NCI-H2029 (cell line): ENCODE measurements around the gene SOS2.
"Not testable (repeated sequence)": the region's sequence is repeated elsewhere in the genome, so short reads cannot be mapped to it uniquely, and the experiment has no call there.

ENCODE experiments used
- DNase-seq: peaks from one replicate; lab custom pipeline; 2025; lab: John Stamatoyannopoulos, UW

The SOS2 gene

DNA sequence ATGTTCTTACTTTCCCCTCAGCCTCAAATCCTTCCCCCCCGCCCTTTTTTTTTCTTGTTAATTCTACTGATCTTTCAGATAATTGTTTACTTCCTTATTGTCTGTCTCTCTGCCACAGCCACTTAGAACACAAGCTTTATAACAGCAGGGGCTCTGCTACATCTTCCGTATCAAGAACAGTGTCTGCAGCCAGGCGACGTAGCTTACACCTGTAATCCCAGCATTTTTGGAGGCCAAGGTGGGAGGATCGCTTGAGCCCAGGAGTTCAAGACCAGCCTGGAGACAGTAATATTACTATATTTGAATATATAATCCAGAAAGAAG is 5.4 kb downstream of the SOS2 start:
- DNase-seq: peak; percentile 14

DNA sequence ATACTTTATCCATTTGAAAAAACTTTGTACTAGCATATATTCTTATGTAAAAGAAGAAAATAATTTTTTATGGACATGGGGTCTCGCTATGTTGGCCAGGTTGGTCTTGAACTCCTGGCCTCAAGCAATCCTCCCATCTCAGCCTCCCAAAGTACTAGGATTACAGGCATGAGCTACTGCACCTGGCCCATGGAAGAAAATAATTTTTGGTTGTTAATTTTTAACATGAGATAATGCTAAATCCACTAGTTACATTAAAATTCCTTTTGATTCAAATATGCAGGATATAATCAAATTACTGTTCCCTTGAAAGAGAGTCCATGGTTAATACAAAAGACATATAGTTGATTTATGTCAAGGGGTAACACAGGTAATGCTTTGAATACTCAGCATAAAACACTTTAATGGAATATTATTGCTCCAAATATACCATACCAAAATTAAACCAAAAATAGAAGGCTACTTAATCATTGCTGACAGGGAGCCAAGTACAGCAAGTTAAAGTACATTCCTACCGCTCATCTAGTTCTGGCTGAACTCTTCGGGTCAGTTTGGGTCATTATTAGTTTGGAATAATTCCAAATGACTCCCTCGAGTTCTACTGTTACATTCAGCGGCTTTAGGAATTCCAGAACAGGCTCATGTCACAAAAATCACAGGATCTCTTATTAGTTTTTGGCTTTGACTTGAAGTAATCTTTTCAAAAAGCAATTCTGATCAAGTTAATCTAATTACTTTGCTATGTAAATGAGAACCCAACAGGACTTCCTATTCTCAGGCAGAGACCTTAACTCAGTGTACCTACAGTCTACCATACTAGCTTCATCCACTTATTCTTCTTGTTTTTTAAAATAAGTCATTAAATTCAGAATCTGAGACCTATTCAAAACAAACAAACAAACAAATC is 6.1 kb downstream of the SOS2 start:
- no peak for DNase-seq

DNA sequence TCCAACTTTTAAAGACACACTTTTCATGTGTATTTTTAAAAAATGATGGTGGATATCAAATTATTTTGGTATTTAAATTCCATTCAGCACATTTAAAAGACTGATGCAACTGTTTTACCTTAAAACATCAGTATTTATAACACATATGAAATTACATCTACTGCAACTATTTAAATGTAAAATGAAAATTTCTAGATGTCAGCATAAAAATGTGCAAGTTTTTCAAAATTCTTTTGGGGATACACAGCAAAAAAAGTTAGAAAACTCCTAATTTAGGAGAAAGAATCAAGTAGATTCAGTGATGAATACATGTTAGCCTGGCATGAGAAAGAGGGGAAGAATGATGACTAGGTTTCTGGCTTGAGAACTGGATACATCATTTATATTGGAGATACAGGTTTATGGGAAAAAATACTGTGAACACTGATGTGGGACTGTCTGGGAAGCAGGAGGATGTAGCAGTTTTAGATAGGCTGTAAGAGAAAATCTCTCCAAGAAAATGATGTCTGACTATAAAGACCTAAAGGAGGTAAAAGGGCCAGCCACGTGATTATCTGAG is 9.2 kb downstream of the SOS2 start:
- no peak for DNase-seq

DNA sequence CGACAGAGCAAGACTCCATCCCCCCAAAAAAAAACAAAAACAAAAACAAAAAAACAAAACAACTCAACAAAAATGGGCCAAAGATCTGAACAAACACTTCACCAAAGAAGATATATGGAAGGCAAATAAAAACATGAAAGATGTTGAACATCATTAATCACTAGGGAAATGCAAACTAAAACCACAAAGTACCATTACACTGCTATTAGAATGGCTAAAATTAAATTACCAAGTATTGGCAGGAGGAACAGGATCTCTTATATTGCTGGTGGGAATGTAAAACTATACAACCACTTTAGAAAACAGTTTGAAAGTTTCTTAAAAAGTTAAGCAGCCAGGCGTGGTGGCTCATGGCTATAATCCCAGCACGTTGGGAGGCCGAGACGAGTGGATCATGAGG is 12.9 kb downstream of the SOS2 start:
- DNase-seq: no peak

DNA sequence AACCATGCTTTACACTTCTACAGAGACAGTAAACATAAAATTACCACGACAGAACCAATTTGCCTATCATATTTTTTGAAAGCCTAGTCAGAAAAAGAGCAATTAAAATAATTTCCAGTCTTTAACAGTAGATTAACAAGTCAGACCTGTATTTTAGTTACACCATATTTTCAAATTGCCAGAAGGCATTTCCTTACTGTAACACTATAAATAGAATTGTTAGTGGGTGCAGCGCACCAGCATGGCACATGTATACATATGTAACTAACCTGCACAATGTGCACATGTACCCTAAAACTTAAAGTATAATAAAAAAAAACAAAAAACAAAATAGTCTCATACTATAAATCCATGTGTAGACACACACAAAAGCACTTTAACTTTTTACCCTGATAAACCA is 16.0 kb downstream of the SOS2 start:
- DNase-seq: no peak

DNA sequence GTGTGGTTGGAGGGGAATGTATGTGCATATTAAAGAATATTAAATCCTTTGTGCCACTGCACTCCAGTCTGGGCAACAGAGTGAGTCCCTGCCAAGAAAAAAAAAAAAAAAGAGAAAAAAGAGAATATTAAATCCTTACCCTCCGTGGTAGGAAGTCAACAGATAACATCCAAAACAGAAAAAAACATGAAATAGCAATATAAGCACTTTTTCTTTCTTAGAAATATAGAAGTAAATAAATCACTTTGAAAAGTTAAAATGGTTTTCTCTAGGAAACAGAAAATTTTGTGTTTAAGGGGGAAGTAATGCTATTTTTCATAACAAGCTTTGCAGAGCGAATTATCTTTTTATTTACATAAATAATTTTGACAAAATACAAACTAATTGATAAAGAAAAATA is 17.6 kb downstream of the SOS2 start:
- DNase-seq: no peak

DNA sequence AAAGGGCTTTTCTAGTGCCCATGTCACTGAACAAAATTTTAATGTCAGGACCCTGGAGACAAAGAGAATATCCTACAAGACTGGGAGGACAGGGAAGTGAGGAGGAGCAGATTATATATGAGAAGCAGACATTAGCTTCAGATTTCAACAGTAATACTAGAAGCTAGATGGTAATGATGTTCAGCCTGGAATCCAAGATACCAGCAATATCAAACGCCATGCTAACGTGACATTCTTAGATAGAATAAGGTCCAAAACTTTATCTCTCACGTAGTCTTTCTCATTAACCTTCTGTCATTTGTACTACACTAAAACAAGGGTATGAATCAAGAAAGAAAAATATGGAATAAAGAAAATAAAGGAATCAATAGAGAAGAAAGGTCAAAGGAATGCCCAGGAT is 18.7 kb downstream of the SOS2 start:
- DNase-seq: no peak

DNA sequence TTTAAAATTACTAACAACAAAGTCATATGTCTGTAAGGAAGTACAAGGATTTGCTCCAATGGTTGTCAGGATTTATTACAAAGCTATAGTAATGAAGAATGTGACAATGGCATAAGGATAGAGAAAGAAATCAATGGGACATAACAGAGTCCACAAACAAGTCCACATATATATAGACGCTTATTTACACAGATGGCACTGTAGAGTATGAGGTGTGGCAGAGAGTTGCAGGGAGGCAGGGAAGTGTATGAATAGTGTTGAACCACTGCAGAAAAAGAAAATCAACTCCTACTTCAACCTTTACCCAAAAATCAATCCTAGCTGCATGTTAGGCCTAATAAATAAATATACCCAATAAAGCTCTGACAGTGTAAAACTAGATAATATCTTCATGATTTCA is 21.3 kb downstream of the SOS2 start:
- no peak for DNase-seq

DNA sequence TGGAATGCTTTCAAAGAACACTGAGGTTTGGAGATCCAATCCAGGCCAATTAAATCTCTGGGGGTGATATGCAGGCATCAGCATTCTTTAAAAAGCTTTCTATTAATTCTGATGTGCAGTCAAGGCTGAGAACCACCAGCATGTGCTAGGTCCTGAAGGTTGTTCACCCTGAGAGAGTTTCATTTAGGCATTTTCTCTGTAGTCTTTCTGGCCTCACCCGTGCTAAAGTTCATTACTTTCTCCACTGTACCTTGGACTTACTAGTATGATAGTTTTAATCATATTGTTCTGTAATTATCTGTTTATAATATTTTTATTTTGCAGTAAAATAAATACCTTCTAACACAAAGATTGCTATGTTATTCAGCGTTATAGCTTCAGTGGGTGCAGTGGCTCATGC is 32.9 kb downstream of the SOS2 start:
- DNase-seq: no peak

DNA sequence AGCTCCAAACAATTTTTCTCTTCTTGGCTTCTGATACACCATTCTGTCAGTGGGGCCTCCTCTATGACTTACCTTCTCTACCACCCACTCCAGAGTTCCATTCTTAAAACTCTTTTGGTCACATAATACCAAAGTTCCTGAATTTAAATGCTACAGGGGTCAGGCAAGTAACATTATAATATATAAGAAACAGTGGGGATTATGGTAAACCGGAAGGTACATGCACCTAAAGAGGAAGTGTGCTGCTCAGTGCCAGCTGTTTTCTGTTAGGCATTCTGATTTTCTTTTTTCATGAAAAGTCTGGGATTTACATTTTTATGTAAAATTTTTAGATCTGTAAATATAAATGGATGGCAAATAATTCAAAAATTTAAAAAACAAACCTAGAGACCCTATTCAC is 39.9 kb downstream of the SOS2 start:
- no peak for DNase-seq

DNA sequence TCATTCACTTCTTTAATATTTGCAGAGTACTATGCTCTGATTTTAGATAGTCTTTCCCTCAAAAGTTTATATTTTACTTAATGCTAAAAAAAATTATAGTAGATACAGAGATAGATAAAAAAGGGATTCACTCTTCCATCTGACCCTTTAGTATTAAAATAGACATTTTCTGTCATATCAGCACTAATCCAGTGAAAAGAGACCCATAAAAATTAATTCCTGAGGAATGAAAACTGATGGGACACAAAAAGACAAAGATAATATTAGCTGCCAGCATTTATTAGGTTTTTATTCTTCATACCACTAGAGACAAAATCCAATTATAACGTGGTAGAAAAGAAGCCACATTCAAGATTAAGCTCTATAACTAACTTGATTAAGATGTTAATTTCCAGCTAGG is 45.3 kb downstream of the SOS2 start:
- no peak for DNase-seq

DNA sequence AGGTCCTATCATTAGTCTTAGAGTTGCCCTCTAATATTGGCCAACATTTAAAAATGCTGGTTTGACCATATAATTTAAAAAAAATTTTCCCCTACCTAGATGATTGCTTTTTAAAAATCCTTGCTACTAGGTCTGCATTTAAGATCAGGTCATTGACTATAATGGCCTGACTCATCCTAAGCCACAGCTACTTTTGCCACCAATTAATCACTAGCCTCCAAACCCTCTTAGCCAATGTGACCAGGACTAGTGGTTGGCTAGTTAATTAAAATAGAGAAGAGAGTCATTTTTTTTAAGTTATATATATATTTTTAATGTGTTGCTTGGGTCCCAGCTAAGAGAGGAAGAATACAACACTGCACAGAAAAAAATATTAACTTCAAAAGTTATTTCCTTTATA is 57.5 kb downstream of the SOS2 start:
- no peak for DNase-seq

DNA sequence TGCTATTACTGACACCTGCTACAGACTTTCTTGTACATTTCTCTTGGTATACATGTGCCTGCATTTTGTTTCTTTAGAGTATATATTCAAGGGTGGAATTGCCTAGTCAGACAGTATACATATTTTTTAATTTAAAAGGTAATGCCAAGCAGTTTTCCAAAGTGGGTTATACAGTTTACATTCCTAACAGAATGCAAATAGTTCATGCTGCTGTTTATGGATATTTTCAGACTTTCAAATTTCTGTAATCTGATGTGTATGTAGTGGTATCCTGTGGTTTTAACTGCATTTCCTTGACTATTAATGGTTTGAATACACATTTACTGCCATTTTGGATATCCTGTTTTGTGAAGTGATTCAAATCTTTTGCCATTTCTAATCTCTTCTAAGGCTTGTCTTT is 59.5 kb downstream of the SOS2 start:
- no peak for DNase-seq

DNA sequence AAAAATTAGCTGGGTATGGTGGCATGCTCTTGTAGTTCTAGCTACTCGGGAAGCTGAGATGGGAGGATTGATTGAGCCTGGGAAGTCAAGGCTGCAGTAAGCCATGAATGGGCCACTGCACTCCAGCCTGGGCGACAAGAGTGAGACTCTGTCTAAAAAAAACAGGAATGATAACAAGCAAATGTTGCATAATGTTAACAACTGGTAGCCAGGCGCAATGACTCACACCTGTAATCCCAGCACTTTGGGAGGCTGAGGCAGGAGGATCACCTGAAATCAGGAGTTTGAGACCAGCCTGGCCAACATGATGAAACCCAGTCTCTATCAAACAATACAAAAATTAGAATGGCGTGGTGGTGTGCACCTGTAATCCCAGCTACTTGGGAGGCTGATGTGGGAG is 64.0 kb downstream of the SOS2 start:
- DNase-seq: not testable (repeated sequence)

DNA sequence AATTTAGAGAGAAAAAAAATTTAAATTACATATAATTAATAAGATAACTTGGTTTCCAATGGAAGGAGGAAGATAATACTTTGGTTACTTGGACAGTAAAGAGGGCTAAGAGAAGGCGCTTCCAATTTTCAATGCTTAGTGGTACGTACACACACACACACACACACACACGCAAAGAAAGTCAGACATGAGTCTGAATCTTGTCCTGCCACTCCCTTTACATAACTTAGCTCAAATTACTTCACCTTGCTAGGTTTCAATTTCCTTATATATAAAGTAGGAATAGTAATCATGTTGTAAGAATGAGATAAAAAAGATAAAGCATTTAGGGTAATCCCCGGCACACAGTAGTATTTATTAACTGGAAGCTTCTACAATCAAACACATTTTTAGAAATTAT is 75.3 kb downstream of the SOS2 start:
- no peak for DNase-seq

DNA sequence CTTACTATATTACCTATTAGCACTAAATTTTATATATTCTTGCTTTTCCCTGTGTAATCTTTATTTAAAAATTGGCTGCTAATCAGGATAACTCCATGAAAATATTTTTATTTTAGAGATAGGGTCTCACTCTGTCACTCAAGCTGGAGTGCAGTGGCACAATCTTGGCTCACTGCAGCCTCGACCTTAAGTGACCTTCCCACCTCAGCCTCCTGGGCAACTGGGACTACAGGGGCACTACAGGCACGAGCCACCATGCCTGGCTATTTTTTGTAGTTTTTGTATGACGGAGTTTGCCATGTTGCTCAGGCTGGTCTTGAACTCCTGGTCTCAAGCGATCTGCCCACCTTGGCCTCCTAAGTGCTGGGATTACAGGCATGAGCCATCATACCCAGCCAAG is 82.6 kb downstream of the SOS2 start:
- DNase-seq: no peak

DNA sequence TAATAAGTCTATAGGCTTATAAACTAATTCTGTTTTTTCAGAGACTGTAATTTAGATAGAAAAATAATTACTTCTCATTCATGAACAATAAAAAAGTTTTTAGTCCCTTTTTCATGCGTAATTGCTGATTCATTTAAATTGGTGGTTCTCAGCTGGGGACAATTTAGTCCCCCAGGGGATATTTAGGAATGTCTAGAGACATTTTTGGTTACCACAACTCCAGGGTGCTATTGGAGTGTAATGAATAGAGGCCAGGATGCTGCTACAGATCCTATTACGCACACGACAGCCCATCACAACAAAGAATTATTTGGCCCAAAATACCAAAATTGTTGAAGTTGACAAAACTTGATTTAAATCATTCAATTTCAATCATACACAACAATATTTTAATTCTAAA is 92.2 kb downstream of the SOS2 start:
- no peak for DNase-seq

DNA sequence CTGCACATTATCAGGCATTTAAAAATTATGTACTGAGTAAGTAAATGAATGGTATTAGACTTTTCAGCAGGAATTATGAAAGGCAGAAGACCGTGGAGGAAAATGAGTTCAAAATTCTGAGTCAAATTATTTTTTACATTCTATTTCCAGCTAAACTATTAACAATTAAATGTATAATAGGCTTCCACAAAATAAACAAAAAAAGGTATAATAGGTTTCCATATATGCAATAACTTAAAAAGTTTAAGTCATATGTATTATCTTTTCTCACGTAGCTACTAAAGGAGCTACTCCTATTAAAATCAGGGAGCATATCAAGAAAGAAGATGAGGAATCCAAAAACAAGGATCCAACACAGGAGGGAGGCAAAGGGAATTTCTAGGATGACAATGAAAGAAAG is 103.6 kb downstream of the SOS2 start:
- no peak for DNase-seq

DNA sequence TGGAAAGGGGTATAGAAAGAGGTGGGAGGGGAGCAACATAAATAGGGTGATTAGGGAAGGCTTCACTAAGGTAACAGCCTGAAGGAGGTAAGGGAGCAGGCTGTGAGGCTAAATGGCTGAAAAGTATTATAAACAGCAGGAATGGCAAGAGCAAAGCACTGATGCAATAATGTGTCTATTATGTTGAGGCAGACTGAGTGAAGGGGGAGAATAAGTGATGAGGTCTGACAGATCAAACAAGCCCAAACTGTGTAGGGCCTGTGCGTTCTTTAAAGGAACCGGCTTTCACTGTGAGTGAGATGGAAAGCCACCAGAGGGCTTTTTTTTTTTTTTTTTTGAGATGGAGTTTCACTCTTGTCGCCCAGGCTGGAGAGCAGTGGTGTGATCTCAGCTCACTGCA is 108.3 kb downstream of the SOS2 start:
- no peak for DNase-seq

DNA sequence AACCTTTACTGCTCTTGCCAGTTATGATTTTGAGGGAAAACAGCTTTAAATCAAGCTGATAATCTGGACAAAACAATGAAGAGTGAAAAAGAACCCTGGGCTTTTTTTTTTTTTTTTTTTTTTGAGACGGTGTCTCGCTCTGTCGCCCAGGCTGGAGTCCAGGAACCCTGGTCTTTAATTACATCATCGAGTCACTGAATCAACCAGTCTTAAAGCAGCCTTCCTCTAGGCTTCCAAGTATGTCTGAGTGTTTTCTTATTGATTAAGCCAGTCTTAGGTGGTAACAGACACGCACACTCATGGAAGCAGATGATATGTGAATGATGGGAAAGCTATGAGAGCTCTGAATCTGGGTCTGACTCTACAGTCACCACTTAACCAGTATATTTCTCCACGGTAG is 109.1 kb downstream of the SOS2 start:
- DNase-seq: peak; percentile 17

DNA sequence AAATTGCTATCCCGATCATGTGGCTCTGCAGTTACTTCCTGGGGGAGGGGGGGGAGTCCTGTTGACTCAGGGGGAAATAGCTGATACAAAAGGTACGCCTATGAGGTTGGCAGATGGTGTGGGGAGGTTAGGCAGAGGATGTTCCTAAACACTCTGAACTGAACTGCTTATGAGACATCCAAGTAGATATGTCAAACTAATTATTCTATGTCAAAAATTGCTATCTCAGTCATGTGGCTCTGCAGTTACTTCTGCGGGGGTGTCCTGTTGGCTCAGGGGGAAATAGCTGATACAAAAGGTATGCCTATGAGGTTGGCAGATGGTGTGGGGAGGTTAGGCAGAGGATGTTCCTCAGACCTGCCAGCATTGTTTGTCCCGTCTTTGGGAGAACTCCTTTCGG is 109.9 kb downstream of the SOS2 start:
- DNase-seq: no peak

DNA sequence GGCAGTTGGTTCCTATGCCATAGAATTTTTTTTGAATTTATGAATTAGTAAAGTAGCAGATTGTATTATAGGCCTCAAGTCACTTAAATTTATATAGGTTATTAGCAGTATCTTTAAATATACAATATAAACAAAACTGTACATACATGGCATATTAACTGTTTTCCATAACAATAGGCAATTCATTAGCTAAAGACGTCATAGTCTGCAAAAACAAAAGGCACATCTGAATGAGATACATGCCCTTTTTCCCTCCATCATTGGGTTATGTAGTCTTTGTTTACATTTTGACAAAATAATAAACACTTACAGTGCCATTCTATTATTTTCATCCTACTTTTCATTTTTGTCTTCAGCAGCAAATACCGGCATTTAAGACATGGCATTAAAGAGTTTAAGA is 113.9 kb downstream of the SOS2 start:
- no peak for DNase-seq

DNA sequence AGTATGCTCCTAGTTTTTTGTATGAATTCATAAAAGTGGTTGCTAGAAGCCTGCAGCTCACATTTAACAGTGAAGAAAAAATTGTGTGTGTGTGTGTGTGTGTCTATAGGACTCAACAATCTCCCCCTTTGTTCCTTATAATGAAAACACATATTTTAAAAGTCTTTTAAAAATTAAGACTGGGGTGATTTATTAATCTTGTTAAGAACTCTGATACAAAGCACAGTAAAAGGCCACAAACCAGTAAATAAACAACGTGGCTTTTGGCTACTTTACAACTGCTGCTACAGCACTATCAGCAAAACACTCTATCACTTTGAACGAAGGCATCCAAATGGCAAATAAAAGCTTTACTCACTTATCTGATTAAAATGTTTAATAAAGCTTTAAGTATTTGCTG is 114.4 kb downstream of the SOS2 start:
- DNase-seq: no peak
